A549 (cell line): ENCODE data around the gene ANKRD11. TPM values are rescaled to one million over a fixed set of nuclear protein-coding genes. Genes with fewer than 3 reads are reported as not detected.

ENCODE experiments used
- ATAC-seq, 2 experiments: fragments of 200-7000 bp in 1 of 2; fragments of >200 bp in 1 of 2; cut with Nextera tagmentation in 1 of 2; cut with Tn5 transposase in 1 of 2; 3 replicates each; pipeline versions ENCODE4 v1.8.0 to v1.9.1; 2018 to 2020; ENCODE audit warnings: mild to moderate bottlenecking in 1 of 2, moderate library complexity in 1 of 2
- CTCF ChIA-PET: fragments of 300-600 bp; sonication (Branson Sonifier 250); formaldehyde crosslinking; extraction: SDS; loops from one replicate; lab custom pipeline; 2021; ENCODE audit warnings: antibody characterized with exemption, inconsistent platforms; lab: Yijun Ruan, JAX
- POLR2A ChIA-PET: fragments of 350-600 bp; formaldehyde crosslinking; extraction: SDS; loops from one replicate; lab custom pipeline; 2021; ENCODE audit warnings: antibody characterized with exemption, inconsistent platforms; lab: Yijun Ruan, JAX
- DNase-seq, 2 experiments: peaks; one replicate each; pipeline versions ENCODE4 v3.0.0 to v3.0.0-alpha.2; 2011 to 2016; ENCODE audit warnings: low read depth in 1 of 2, low spot score in 1 of 2
- FAIRE-seq: peaks from 2 replicates; lab custom pipeline; 2011; peaks lifted over from hg19 to GRCh38; lab: Jason Lieb, UNC
- H3K27ac ChIP-seq, 2 experiments: fragments of >200 bp; sonication (Bioruptor Twin); formaldehyde crosslinking; 3 replicates each; pipeline ENCODE4 v1.5.1; 2016 to 2017
- H3K4me1 ChIP-seq: fragments of >200 bp; sonication (Bioruptor Twin); formaldehyde crosslinking; 3 replicates; pipeline ENCODE4 v1.6.1; 2016
- H3K4me2 ChIP-seq: fragments of >200 bp; sonication (Bioruptor Twin); formaldehyde crosslinking; 3 replicates; pipeline ENCODE4 v1.6.1; 2016
- H3K4me3 ChIP-seq: fragments of >200 bp; sonication (Bioruptor Twin); formaldehyde crosslinking; 3 replicates; pipeline ENCODE4 v1.5.1; 2016
- H3K9me3 ChIP-seq: fragments of >200 bp; sonication (Bioruptor Twin); formaldehyde crosslinking; 3 replicates; pipeline ENCODE4 v1.6.1; 2016
- ATOH8 ChIP-seq: fragments of 250-450 bp; sonication (Bioruptor Pico); IDR thresholded peaks from 2 replicates; pipeline ENCODE4 v1.5.0; 2020; ENCODE audit warnings: low read depth, mild to moderate bottlenecking, moderate library complexity
- BCL3 ChIP-seq: fragments of >200 bp; sonication (Bioruptor Twin); formaldehyde crosslinking; IDR thresholded peaks from 3 replicates; pipeline ENCODE4 v1.6.1; 2016
- CEBPB ChIP-seq, 2 experiments: fragments of >200 bp in 1 of 2; sonication (Bioruptor Twin) in 1 of 2; formaldehyde crosslinking in 1 of 2; IDR thresholded peaks; 2 replicates each; pipeline ENCODE4 v1.6.1; 2012 to 2016
- CTCF ChIP-seq: fragments of >200 bp; sonication (Bioruptor Twin); formaldehyde crosslinking; IDR thresholded peaks from 3 replicates; pipeline ENCODE4 v1.5.1; 2016
- E2F6 ChIP-seq: IDR thresholded peaks from 2 replicates; pipeline ENCODE4 v1.6.1; 2012; ENCODE audit warnings: low read depth, borderline replicate concordance
- EHF ChIP-seq: fragments of 250-450 bp; sonication (Bioruptor Pico); IDR thresholded peaks from 2 replicates; pipeline ENCODE4 v1.5.0; 2020; ENCODE audit warnings: mild to moderate bottlenecking
- ELK1 ChIP-seq: fragments of 150-350 bp; IDR thresholded peaks from 2 replicates; pipeline ENCODE4 v1.6.1; 2014; ENCODE audit warnings: low read depth, mild to moderate bottlenecking, low read length
- EP300 ChIP-seq, 2 experiments: fragments of >200 bp; sonication (Bioruptor Twin); formaldehyde crosslinking; IDR thresholded peaks; 2 replicates in 1 of 2; 3 replicates in 1 of 2; pipeline ENCODE4 v1.6.1; 2016 to 2017
- ESRRA ChIP-seq: fragments of 150-350 bp; IDR thresholded peaks from 2 replicates; pipeline ENCODE4 v1.6.1; 2014; ENCODE audit warnings: mild to moderate bottlenecking, low read length, borderline replicate concordance
- FOSB ChIP-seq: fragments of 250-450 bp; sonication (Bioruptor Pico); IDR thresholded peaks from 2 replicates; pipeline ENCODE4 v1.5.0; 2020; ENCODE audit warnings: mild to moderate bottlenecking, moderate library complexity
- FOXS1 ChIP-seq: fragments of 250-450 bp; sonication (Bioruptor Pico); IDR thresholded peaks from 2 replicates; pipeline ENCODE4 v1.5.0; 2020; ENCODE audit warnings: mild to moderate bottlenecking, moderate library complexity
- HDAC2 ChIP-seq: fragments of 200-600 bp; sonication (generic); IDR thresholded peaks from 2 replicates; pipeline ENCODE4 v1.6.1; 2016
- HEYL ChIP-seq: fragments of 250-450 bp; sonication (Bioruptor Pico); IDR thresholded peaks from 2 replicates; pipeline ENCODE4 v1.8.0; 2021; ENCODE audit warnings: mild to moderate bottlenecking, moderate library complexity
- HMGXB4 ChIP-seq: fragments of 250-450 bp; sonication (Bioruptor Pico); IDR thresholded peaks from 2 replicates; pipeline ENCODE4 v1.5.0; 2021; ENCODE audit warnings: mild to moderate bottlenecking, moderate library complexity, borderline replicate concordance
- HOXB13 ChIP-seq: fragments of 250-450 bp; sonication (Bioruptor Pico); IDR thresholded peaks from 2 replicates; pipeline ENCODE4 v1.5.0; 2020; ENCODE audit warnings: low read depth, mild to moderate bottlenecking, moderate library complexity
- HOXB5 ChIP-seq: fragments of 250-450 bp; sonication (Bioruptor Pico); IDR thresholded peaks from 2 replicates; pipeline ENCODE4 v1.5.0; 2020; ENCODE audit warnings: mild to moderate bottlenecking, moderate library complexity
- JUN ChIP-seq, 2 experiments: fragments of >200 bp; sonication (Bioruptor Twin); formaldehyde crosslinking; IDR thresholded peaks; 2 replicates in 1 of 2; 3 replicates in 1 of 2; pipeline ENCODE4 v1.6.1; 2016 to 2017
- KDM5A ChIP-seq: fragments of 200-600 bp; sonication (generic); IDR thresholded peaks from 2 replicates; pipeline ENCODE4 v1.6.1; 2016; ENCODE audit warnings: antibody characterized with exemption, mild to moderate bottlenecking
- MAFK ChIP-seq: fragments of 450-650 bp; IDR thresholded peaks from 2 replicates; pipeline ENCODE4 v1.6.1; 2014; ENCODE audit not compliant: partially characterized antibody
- MAX ChIP-seq: IDR thresholded peaks from 2 replicates; pipeline ENCODE4 v1.6.1; 2012
- MAZ ChIP-seq: fragments of 150-350 bp; IDR thresholded peaks from 2 replicates; pipeline ENCODE4 v1.6.1; 2014; ENCODE audit warnings: antibody characterized with exemption, low read depth, low read length, borderline replicate concordance
- NR3C1 ChIP-seq: fragments of >200 bp; sonication (Bioruptor Twin); formaldehyde crosslinking; IDR thresholded peaks from 3 replicates; pipeline ENCODE4 v1.6.1; 2017
- PBX3 ChIP-seq: IDR thresholded peaks from 2 replicates; pipeline ENCODE4 v1.6.1; 2012
- PHF8 ChIP-seq: fragments of 200-600 bp; sonication (generic); IDR thresholded peaks from 2 replicates; pipeline ENCODE4 v1.6.1; 2016; ENCODE audit warnings: low read depth, mild to moderate bottlenecking, antibody characterized with exemption, moderate library complexity, borderline replicate concordance
- POLR2A ChIP-seq: IDR thresholded peaks from 2 replicates; pipeline ENCODE4 v1.6.1; 2012; ENCODE audit warnings: mild to moderate bottlenecking, low read length
- POLR2AphosphoS2 ChIP-seq: conservative IDR thresholded peaks from 2 replicates; pipeline ENCODE4 v1.6.1; 2012; ENCODE audit warnings: low read length, improper control_type of control experiment, inconsistent platforms
- RARB ChIP-seq: fragments of 250-450 bp; sonication (Bioruptor Pico); IDR thresholded peaks from 2 replicates; pipeline ENCODE4 v1.8.0; 2021; ENCODE audit warnings: mild to moderate bottlenecking, moderate library complexity
- RCOR1 ChIP-seq: fragments of 150-350 bp; IDR thresholded peaks from 2 replicates; pipeline ENCODE4 v1.6.1; 2014; ENCODE audit warnings: antibody characterized with exemption, low read length, low read depth
- TFCP2L1 ChIP-seq: fragments of 250-450 bp; sonication (Bioruptor Pico); IDR thresholded peaks from 2 replicates; pipeline ENCODE4 v1.5.0; 2021; ENCODE audit warnings: mild to moderate bottlenecking
- ZNF302 ChIP-seq: fragments of 250-450 bp; sonication (Bioruptor Pico); IDR thresholded peaks from 2 replicates; pipeline ENCODE4 v1.9.0; 2021; ENCODE audit warnings: inconsistent platforms, mild to moderate bottlenecking, moderate library complexity
- ZSCAN20 ChIP-seq: fragments of 250-450 bp; sonication (Bioruptor Pico); IDR thresholded peaks from 2 replicates; pipeline ENCODE4 v1.8.0; 2022; ENCODE audit warnings: mild to moderate bottlenecking, moderate library complexity
- WGBS: methylation state at CpG from one replicate; pipeline ENCODE4 v1.1.6; 2017; ENCODE audit errors: missing lambda C conversion rate; 5-methylcytosine and 5-hydroxymethylcytosine counted together
- polyA minus RNA-seq: library from RNA; depleted of rRNA, polyadenylated mRNA; stranded (reverse); fragments of >200 nt; gene quantifications from 2 replicates; pipeline ENCODE4 v1.2.3, GENCODE V29; 2011; rRNA and poly(A)+ RNA removed
- polyA plus RNA-seq, 4 experiments: library from polyadenylated mRNA; depleted of rRNA in 3 of 4; stranded (reverse); fragments of >200 nt; fragmentation: RNase III in 1 of 4; extraction: RNeasy Plus Mini Kit Qiagen cat#74134 plus additional on column Dnase treatment in 1 of 4; gene quantifications; 2 replicates in 3 of 4; 3 replicates in 1 of 4; pipeline ENCODE4 v1.2.3, GENCODE V29; 2011 to 2017

The ANKRD11 gene
- 54.9 and 57.4 TPM in 2 replicates for polyA plus RNA-seq (2011; rRNA removed)
- polyA plus RNA-seq (2012; cell fraction: cytosol; rRNA removed): 56.7 and 61.7 TPM in 2 replicates
- 130 and 154 TPM in 2 replicates for polyA plus RNA-seq (2012; cell fraction: nucleus; rRNA removed)
- 50.4 to 56.7 TPM (median 53.6 TPM) in 3 replicates for polyA plus RNA-seq (2017; fragmentation: RNase III; extraction: RNeasy Plus Mini Kit Qiagen cat#74134 plus additional on column Dnase treatment)
- 43.6 and 69.7 TPM in 2 replicates for polyA minus RNA-seq

GRCh38 chr16:89490439-89491237, at the start of gene ANKRD11:
ANKRD11 (minus strand) TSS chr16:89490561; CDS start chr16:89317019, 173,542 bp downstream.
- H3K4me2 ChIP-seq: peak within 1 kb of the TSS; percentile 91
- ChIA-PET POLR2A (interaction anchor here (1.3 kb wide), 1 partner anchor 17 kb away, joined by 3 read pairs; no protein-coding TSS in a partner anchor), CTCF (interaction anchor here (0.7 to 1.5 kb wide), 3 partner anchors 14 to 200 kb away, joined by 3 to 6 read pairs (median 3); no protein-coding TSS in a partner anchor)
- H3K4me3 ChIP-seq: peak within 1 kb of the TSS; percentile 94
- peak within 1 kb of the TSS; percentile 97 to 100 for H3K27ac ChIP-seq
- WGBS: 2% methylated on average over 51 of the region's 96 CpGs
- peak; percentile 99 to 100 for DNase-seq
- ATAC-seq: peak; percentile 93 to 96
- H3K9me3 ChIP-seq: no peaks in the 10 kb centered on the region
- FAIRE-seq: peak; percentile 88
- H3K4me1 ChIP-seq: peaks cover 34% of the 10 kb centered on the region
- TF ChIP-seq MAFK (no peak), EP300 (IDR thresholded peaks at IDR 0.05) (no peak), ZSCAN20 (CRISPR knock-in tag) (no peak), MAX (no peak; the same call in 1 of the 2 replicates), NR3C1 (no peak), RARB (CRISPR knock-in tag) (no peak), HOXB5 (CRISPR knock-in tag) (no peak), CEBPB (IDR thresholded peaks at IDR 0.05) (no peak), HOXB13 (no peak), PHF8 (0 out of 2 replicates have a peak, but pooled peaks have one; percentile 24), RCOR1 (no peak), ATOH8 (CRISPR knock-in tag) (peak; percentile 62; the same call in 1 of the 2 replicates), FOSB (CRISPR knock-in tag) (no peak), TFCP2L1 (CRISPR knock-in tag) (no peak), HDAC2 (no peak), HEYL (CRISPR knock-in tag) (no peak), FOXS1 (CRISPR knock-in tag) (no peak), JUN (IDR thresholded peaks at IDR 0.05) (peak; percentile 54 to 89; a peak in 4 of 5 replicates), POLR2A (peak; percentile 74), PBX3 (peak; percentile 95), POLR2AphosphoS2 (no peak), E2F6 (no peak; the same call in 1 of the 2 replicates), ZNF302 (CRISPR knock-in tag) (no peak), MAZ (no peak), BCL3 (peak; percentile 76), ELK1 (no peak), HMGXB4 (CRISPR knock-in tag) (no peak), KDM5A (0 out of 2 replicates have a peak, but pooled peaks have one; percentile 14), ESRRA (no peak), EHF (CRISPR knock-in tag) (no peak), CTCF (no peak)
